Gastrocnemius medialis (tissue), 4 donors: Measurements from ENCODE around the gene DQX1.

Experiments
- CTCF ChIP-seq, 5 experiments: fragments of 450-650 bp in 3 of 5; fragments of 200-600 bp in 2 of 5; sonication (generic) in 2 of 5; IDR thresholded peaks in 4 of 5; conservative IDR thresholded peaks in 1 of 5; 1 replicate in 4 of 5; 2 replicates in 1 of 5; pipeline ENCODE4 v1.5.1; 2016 to 2019; ENCODE audit warnings: antibody characterized with exemption in 5 of 5, mild to moderate bottlenecking in 3 of 5, moderate library complexity in 3 of 5
- POLR2A ChIP-seq, 2 donors: fragments of 450-650 bp; IDR thresholded peaks; one replicate each; pipeline ENCODE4 v1.6.1; 2017; ENCODE audit warnings: antibody characterized with exemption in 2 of 2, mild to moderate bottlenecking in 2 of 2, moderate library complexity in 2 of 2

GRCh38 chr2:74525717-74526648, at the start of gene DQX1:
- TF ChIP-seq CTCF (IDR thresholded peaks at IDR 0.05 in 4 of 5, conservative IDR thresholded peaks at IDR 0.05 in 1 of 5) (no peak), POLR2A (IDR thresholded peaks at IDR 0.05) (no peak)
